Smooth muscle cell (in vitro differentiated cells): ENCODE measurements around the gene DRAXIN. TPM values are rescaled to one million over a fixed set of nuclear protein-coding genes. Genes with fewer than 3 reads are reported as not detected.

ENCODE experiments used
- DNase-seq: peaks from one replicate; lab custom pipeline; 2025; ENCODE audit not compliant: unreplicated experiment; lab: John Stamatoyannopoulos, UW
- H2AFZ ChIP-seq: fragments of 200-600 bp; sonication (generic); 2 replicates; pipeline ENCODE4 v1.6.0; 2016; ENCODE audit warnings: antibody characterized with exemption, low read depth, mild to moderate bottlenecking
- H3F3A ChIP-seq: fragments of 200-600 bp; sonication (generic); 2 replicates; pipeline ENCODE4 v1.6.0; 2017; ENCODE audit warnings: antibody characterized with exemption, low read depth
- H3K27ac ChIP-seq: fragments of 200-600 bp; sonication (generic); 2 replicates; pipeline ENCODE4 v1.5.1; 2016; ENCODE audit warnings: low read depth, mild to moderate bottlenecking
- H3K27me3 ChIP-seq: fragments of 200-600 bp; sonication (generic); 2 replicates; pipeline ENCODE4 v1.6.1; 2016; ENCODE audit warnings: low read depth, mild to moderate bottlenecking
- H3K36me3 ChIP-seq: fragments of 200-600 bp; sonication (generic); 2 replicates; pipeline ENCODE4 v1.5.1; 2016; ENCODE audit warnings: low read depth
- H3K4me1 ChIP-seq: fragments of 200-600 bp; sonication (generic); 2 replicates; pipeline ENCODE4 v1.5.1; 2016; ENCODE audit warnings: low read depth
- H3K4me2 ChIP-seq: fragments of 200-600 bp; sonication (generic); 2 replicates; pipeline ENCODE4 v1.6.0; 2016; ENCODE audit warnings: mild to moderate bottlenecking
- H3K4me3 ChIP-seq: fragments of 200-600 bp; sonication (generic); 2 replicates; pipeline ENCODE4 v1.5.1; 2016; ENCODE audit warnings: mild to moderate bottlenecking
- H3K79me2 ChIP-seq: fragments of 200-600 bp; sonication (generic); 2 replicates; pipeline ENCODE4 v1.6.0; 2016; ENCODE audit warnings: low read depth, mild to moderate bottlenecking
- H3K9ac ChIP-seq: fragments of 200-600 bp; sonication (generic); 2 replicates; pipeline ENCODE4 v1.6.0; 2016; ENCODE audit warnings: low read depth
- H3K9me3 ChIP-seq: fragments of 200-600 bp; sonication (generic); replicated peaks from 2 replicates; pipeline ENCODE4 v1.5.1; 2016; ENCODE audit warnings: low read depth
- H4K20me1 ChIP-seq: fragments of 200-600 bp; sonication (generic); 2 replicates; pipeline ENCODE4 v1.6.0; 2016; ENCODE audit warnings: low read depth
- CTCF ChIP-seq: fragments of 200-600 bp; sonication (generic); IDR thresholded peaks from 2 replicates; pipeline ENCODE4 v1.5.1; 2017; ENCODE audit warnings: borderline replicate concordance, mild to moderate bottlenecking, antibody characterized with exemption; ENCODE audit not compliant: insufficient read depth, poor library complexity, severe bottlenecking
- WGBS: methylation state at CpG from one replicate; pipeline ENCODE4 v1.1.7; 2016; ENCODE audit warnings: low lambda C conversion rate; 5-methylcytosine and 5-hydroxymethylcytosine counted together
- polyA plus RNA-seq: library from polyadenylated mRNA; unstranded; fragments of >200 nt; fragmentation: Nextera tagmentation; extraction: Ambion mirVana; gene quantifications from 2 replicates; pipeline ENCODE4 v1.2.1, GENCODE V29; 2016
- total RNA-seq: library from RNA; depleted of rRNA; stranded (reverse); fragments of >200 nt; gene quantifications from 2 replicates; pipeline ENCODE4 v1.2.3, GENCODE V29; 2014

Gene DRAXIN
- total and polyA plus RNA-seq, 2 experiments from 2014 or later, result 0.09 to 0.15 TPM

- H4K20me1 ChIP-seq, result no peaks in the 10 kb centered on the region
- peaks cover 24% of the 10 kb centered on the region for H3K27me3 ChIP-seq
- no peak overlapping the region for H3K4me2 ChIP-seq
- H3K79me2 ChIP-seq, result no peaks in the 10 kb centered on the region
- 91% methylated on average over 7 of the region's 7 CpGs for WGBS
- H3K9me3 ChIP-seq, result no peaks in the 10 kb centered on the region
- H3K36me3 ChIP-seq, result no peaks in the 10 kb centered on the region
- no peaks in the 10 kb centered on the region for H3F3A ChIP-seq
- H3K4me1 ChIP-seq, result no peaks in the 10 kb centered on the region
- DNase-seq, result no peak
- H2AFZ ChIP-seq, result no peak overlapping the region
- H3K27ac ChIP-seq, result no peak overlapping the region
- TF ChIP-seq CTCF, result no peak
- H3K4me3 ChIP-seq, result no peak overlapping the region
- no peak overlapping the region for H3K9ac ChIP-seq
Observed at GRCh38 chr1:11647333-11647732, 44.2 kb upstream of the DRAXIN start.

- TF ChIP-seq CTCF, result no peak
- H3F3A ChIP-seq, result no peaks in the 10 kb centered on the region
- 91% methylated on average over 6 of the region's 6 CpGs for WGBS
Observed at GRCh38 chr1:11648039-11648438, 43.5 kb upstream of the DRAXIN start.

GRCh38 chr1:11648732-11649158 lies 42.8 kb upstream of the DRAXIN start:
- no peak for DNase-seq
- Histone ChIP-seq H4K20me1 (no peaks in the 10 kb centered on the region), H3K79me2 (no peaks in the 10 kb centered on the region), H3K9ac (no peak overlapping the region), H3F3A (no peaks in the 10 kb centered on the region), H3K9me3 (no peaks in the 10 kb centered on the region), H3K27ac (no peak overlapping the region), H3K27me3 (peaks cover 24% of the 10 kb centered on the region), H3K4me3 (no peak overlapping the region), H3K36me3 (no peaks in the 10 kb centered on the region), H2AFZ (no peak overlapping the region), H3K4me1 (no peaks in the 10 kb centered on the region), H3K4me2 (no peak overlapping the region)
- WGBS, result 41% methylated on average over 19 of the region's 30 CpGs
- no peak for TF ChIP-seq CTCF

More at GRCh38 chr1:11648039-11648438, 43.5 kb upstream of the DRAXIN start:
- Histone ChIP-seq H3K4me3 (no peak overlapping the region), H2AFZ (no peak overlapping the region), H3K9ac (no peak overlapping the region), H4K20me1 (no peaks in the 10 kb centered on the region), H3K4me2 (no peak overlapping the region), H3K79me2 (no peaks in the 10 kb centered on the region), H3K36me3 (no peaks in the 10 kb centered on the region), H3K9me3 (no peaks in the 10 kb centered on the region), H3K4me1 (no peaks in the 10 kb centered on the region), H3K27ac (no peak overlapping the region), H3K27me3 (peaks cover 24% of the 10 kb centered on the region)
- no peak for DNase-seq

- H3K9me3 ChIP-seq, result no peaks in the 10 kb centered on the region
- TF ChIP-seq CTCF, result no peak
- no peak overlapping the region for H3K4me3 ChIP-seq
- no peaks in the 10 kb centered on the region for H3K79me2 ChIP-seq
- 44% methylated on average over 9 of the region's 9 CpGs for WGBS
- H3K27me3 ChIP-seq, result peaks cover 24% of the 10 kb centered on the region
- H3K4me2 ChIP-seq, result no peak overlapping the region
- H3K27ac ChIP-seq, result no peak overlapping the region
- H3K9ac ChIP-seq, result no peak overlapping the region
- no peaks in the 10 kb centered on the region for H3K4me1 ChIP-seq
- H3F3A ChIP-seq, result no peaks in the 10 kb centered on the region
- no peak overlapping the region for H2AFZ ChIP-seq
- H4K20me1 ChIP-seq, result no peaks in the 10 kb centered on the region
- no peak for DNase-seq
- no peaks in the 10 kb centered on the region for H3K36me3 ChIP-seq
Observed at GRCh38 chr1:11649237-11649623, 42.3 kb upstream of the DRAXIN start.
